ENCODE measurements around the gene POLA1.
"Not testable (repeated sequence)": the region's sequence is repeated elsewhere in the genome, so short reads cannot be mapped to it uniquely, and the experiment has no call there.

Gene POLA1, protein sequence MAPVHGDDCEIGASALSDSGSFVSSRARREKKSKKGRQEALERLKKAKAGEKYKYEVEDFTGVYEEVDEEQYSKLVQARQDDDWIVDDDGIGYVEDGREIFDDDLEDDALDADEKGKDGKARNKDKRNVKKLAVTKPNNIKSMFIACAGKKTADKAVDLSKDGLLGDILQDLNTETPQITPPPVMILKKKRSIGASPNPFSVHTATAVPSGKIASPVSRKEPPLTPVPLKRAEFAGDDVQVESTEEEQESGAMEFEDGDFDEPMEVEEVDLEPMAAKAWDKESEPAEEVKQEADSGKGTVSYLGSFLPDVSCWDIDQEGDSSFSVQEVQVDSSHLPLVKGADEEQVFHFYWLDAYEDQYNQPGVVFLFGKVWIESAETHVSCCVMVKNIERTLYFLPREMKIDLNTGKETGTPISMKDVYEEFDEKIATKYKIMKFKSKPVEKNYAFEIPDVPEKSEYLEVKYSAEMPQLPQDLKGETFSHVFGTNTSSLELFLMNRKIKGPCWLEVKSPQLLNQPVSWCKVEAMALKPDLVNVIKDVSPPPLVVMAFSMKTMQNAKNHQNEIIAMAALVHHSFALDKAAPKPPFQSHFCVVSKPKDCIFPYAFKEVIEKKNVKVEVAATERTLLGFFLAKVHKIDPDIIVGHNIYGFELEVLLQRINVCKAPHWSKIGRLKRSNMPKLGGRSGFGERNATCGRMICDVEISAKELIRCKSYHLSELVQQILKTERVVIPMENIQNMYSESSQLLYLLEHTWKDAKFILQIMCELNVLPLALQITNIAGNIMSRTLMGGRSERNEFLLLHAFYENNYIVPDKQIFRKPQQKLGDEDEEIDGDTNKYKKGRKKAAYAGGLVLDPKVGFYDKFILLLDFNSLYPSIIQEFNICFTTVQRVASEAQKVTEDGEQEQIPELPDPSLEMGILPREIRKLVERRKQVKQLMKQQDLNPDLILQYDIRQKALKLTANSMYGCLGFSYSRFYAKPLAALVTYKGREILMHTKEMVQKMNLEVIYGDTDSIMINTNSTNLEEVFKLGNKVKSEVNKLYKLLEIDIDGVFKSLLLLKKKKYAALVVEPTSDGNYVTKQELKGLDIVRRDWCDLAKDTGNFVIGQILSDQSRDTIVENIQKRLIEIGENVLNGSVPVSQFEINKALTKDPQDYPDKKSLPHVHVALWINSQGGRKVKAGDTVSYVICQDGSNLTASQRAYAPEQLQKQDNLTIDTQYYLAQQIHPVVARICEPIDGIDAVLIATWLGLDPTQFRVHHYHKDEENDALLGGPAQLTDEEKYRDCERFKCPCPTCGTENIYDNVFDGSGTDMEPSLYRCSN (N-terminal part only)

DNA sequence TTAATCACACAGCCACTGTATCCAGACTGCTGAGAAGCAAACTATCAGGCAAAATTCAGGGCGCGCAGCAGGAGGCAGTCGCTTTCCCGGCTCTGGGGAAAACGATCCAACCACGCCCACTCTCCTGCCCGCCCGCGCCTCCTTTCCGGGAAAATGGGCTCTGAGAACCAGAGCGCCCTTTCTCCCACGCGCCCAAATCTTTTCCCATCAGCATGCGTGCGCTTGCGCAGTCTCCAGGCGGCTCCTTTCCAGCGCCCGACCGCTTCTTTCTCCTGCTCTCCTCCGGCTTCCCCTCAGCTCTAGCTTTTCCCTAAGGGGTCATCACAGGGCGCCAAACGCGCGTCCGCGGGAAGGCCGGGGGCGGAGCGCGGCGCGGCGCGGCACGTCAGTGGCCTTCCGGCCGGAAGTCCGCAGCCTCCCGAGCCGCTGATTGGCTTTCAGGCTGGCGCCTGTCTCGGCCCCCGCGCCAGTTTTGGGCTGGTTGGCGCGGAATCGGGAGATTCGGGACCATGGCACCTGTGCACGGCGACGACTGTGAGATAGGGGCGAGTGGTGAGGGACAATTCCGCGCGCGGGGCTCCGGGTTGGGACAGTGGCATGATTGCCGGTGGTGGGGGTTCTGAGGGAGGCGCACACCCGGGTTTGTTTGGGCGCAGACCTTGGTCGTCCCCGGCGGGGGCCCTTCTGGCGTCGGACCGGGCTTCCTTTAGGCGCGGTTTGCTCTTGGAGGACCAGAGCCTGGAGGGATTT lies at the start of gene POLA1:
TSS of gene POLA1 (plus strand) at position 466 of the 750 bp plus-strand sequence. CDS start at position 510, 44 bp downstream.
- DNase-seq = peak; percentile 81 to 87

DNA sequence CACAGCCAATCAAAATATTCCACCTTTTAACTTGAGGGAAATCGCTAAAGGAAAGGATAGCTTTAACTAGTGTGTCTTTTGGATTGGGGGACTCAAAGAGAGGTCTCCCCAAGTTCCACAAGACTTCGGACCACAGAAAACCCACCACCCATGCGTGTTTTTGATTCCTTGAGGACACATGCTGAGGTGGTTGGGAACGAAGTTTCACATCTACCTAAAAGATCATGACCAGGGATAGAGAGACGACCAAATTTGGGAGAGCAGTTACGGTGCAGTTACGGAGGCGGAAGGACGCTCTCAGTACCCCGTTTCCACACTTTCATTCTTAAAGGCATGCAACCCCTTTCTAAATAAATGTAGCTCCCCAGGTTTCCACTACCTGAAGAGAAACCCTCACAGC lies 47.7 kb upstream of the POLA1 start:
- no peak for DNase-seq

DNA sequence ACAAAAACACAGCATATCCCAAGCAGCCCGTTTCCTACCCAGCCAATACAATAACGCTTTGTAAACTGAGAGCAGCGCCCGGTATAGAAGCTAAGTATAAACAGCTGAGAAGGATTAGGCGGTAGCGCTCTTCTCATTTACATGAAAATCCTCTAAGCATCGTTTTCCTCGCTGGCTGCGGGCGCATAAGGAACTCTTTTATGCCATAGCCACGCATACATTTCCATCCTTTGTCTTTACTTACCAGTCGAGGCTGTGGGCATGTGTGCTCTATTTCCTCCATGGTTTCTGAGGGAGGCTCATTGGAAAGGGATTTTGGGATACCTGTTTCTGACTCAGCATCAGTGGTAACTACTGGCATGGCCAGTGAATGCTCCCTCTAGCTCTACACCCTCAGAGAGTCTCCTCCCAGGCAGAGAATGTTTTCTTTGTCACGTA lies 47.0 kb upstream of the POLA1 start:
- peak in 1 of 2 experiments; percentile 2 for DNase-seq

DNA sequence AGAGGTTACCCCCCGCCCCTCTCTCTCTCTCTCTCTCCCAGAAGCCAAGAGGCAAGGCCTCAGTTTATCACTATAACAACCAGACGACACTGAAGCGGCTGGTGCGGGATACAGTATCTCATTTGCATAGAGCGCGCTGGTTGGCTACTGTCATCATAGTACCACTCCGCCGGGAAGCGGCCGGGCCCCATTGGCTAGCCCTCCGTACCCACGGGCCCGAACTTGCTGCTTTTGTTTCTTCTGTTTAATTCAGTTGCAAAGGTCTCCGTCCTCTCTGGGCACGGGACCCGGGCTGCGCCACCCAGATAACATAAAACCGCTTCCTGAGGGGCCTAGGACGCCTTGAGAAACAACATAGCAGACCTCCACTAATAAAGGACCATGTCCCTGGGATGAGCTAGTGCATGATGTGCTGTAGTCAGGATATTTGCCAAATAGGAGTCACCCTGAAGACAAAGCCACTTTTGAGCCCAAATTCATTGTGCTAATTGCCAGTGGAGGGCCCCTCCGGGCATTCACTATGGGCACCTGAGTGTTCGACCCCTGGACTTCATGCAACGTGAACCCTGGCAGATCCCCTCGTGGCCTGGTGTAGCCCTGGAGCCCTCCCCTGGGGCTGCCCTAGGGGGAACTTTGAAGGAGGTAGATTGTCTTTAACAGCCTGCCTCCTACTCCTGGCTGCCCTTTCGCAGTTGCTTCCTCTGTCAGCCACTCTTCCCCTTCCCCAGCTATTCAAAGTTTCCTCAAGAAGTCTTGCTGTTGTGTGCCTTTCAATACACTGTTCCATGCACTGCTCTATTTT lies 46.3 kb upstream of the POLA1 start, which contains the start of gene PCYT1B:
TSS of gene PCYT1B (minus strand) at position 91 of the 802 bp plus-strand sequence. CDS start 242 bp downstream, outside the sequence.
- DNase-seq = peak; percentile 51 to 65

DNA sequence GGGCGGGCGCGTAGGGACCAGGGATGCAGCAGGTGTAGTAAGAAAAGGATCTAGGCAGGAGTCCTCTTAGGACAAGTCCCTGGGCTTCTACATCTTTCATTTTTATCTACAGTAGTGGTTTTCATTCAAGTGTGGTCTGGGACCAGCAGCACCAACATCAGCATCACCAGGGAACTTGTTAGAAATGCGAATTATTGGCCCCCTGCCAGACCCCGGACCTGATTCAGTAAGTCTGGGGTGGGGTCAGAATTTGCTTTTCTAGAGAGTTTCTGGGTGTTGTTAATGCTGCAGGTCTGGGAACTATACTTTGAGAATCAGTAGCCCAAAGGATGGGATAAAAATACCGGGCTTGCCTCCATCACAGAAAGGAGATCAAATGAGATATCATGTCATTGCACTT lies 45.2 kb upstream of the POLA1 start:
- DNase-seq = no peak

DNA sequence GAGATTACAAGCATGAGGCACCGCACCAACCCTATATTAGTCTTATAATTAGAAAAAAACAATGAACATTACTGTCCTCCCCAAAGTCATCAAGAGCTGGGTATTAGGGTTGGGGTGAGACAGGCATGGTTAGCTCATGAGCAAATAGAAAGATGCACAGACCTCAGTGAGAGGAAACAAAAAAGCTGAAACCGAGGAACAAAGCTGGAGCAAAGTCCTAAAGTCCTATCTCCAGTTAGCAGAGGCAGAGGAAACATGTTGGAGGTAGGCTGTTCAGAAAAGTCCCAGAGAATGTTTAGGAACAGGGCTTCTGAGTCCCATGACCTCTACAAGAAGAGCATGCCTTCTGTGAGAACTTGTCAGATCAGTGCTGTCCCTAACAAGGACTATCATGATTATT lies 41.9 kb upstream of the POLA1 start:
- DNase-seq = no peak

DNA sequence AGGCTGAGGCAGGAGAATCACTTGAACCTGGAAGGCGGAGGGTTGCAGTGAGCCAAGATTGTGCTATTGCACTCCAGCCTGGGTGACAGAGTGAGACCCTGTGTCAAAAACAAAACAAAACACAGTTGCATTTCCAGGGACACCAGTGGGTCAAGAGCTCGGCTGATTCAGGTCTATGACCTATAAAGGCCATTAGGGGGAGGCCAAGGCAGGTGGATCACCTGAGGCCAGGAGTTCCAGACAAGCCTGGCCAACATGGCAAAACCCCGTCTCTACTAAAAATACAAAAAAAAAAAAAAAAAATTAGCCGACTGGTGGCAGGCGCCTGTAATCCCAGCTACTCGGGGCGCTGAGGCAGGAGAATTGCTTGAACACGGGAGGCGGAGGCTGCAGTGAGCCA lies 38.0 kb upstream of the POLA1 start:
- DNase-seq = not testable (repeated sequence)

DNA sequence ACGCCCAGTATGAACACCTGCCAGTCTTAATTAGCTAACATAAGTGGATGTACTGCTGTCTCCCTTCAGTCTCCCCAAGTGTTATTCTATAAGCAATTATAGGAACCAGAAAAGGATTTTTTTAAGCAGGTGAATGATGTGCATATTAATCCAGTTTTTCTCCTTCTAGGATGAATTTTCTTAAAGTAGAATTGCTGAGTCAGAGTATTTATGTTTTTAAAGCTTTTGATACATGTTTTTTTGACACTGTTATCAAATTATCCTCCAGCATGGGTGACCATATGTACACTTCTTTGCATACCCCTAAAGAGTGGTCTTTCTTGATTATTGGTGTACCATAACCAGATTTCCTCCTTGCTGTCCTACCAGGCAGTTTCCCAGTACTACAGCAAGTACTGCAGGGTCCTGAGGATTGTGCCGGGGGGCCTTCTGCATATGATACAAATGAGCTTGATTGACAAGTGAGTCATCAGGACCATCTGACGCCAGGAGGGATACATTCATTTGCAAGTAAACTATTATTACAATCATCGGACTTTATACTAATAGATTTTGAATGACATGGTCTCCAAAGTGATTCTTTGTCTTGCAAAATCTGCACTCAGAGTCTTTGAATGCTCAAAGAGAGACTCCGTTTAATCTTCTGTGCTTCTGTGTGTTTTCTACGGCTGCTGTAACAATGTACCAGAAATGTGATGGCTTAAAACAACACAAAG lies 35.9 kb upstream of the POLA1 start:
- no peak for DNase-seq

DNA sequence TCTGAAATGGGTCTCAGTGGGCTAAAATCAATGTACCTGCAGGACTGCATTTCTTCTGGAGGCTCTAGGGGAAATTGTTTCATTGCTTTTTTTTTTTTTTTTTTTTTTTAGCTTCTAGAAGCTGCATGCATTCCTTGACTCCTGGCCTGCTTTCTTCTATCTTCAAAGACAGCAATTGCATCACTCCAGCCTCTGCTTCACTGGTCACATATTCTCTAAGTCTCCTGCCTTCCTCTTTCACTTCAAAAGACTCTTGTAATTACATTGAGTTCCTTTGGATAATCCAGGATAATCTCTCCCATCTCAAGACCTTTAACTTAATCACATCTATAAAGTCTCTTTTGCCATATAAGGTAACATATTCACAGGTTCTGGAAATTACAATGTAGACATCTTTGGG lies 35.3 kb upstream of the POLA1 start:
- DNase-seq = no peak

DNA sequence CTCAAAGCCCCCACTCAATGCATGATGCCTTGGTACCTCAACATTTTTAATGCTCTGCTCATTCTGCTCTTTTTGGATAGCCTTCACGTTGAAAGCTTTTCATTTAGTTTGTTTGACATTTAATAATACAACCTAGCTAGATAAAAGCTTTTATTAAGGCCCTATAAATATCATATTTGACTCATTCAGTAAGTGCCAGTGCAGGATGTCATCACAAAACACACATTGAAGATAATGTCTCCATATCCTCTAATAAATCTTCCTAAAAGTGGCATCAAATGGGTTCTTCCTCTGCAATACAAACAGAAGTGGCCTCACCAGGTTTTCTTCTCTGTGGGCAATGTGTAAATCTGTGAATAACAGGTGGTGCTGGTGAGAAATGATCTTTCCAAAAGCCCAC lies 34.6 kb upstream of the POLA1 start:
- DNase-seq = no peak

DNA sequence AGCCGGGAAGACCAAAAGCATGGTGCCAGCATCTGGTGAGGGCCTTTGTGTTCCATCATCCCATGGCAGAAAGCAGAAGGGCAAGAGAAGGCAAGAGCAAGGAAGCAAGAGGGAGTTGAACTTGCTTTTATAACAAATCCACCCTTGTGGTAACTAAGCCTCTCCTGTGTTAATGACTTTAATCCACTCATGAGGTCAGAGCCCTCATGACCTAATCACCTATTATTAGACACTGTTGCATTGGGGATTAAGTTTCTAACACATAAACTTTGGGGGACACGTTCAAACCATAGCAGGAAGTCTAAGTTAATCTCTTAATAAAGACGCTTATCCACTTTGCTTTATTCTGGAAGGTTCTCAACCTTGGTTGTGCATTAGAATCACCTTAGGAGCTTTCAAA lies 34.1 kb upstream of the POLA1 start:
- DNase-seq = no peak

DNA sequence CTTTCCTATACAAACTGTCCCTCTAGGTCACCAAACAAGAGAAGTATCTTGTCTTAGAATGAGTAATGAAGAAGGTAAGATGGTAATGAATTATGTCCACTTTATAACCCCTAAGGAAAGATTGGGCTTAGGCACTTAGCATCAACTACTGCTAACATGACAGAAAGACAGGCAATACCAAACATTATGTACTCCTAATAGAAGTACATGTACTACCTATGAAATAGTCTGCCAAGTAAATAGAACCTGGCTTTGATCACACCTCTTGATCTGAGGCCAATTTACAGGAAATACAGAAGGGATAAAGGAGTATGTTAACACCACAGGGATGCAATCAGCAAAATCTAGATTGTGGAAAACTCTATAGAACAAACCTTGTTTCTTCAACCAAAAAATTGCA lies 32.4 kb upstream of the POLA1 start:
- no peak for DNase-seq

DNA sequence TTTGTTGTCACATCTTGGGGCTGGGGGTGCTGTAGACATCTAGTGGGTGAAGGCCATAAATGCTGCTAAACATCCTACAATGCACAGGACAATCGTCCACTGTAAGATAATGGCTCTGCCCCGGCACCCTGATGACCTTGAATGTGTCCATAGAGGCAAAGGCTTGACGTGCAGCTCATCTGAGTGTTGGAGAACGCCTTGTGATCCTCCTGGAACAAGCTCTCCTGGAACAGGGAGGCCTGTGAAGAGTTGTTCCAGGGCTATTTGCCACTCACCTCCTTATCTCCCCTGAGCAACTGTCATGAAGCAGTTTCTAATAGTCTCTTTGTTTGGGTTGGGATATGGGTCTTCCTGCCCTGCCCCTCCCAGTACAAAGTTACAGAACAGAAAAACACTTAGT lies 31.4 kb upstream of the POLA1 start:
- DNase-seq = no peak

DNA sequence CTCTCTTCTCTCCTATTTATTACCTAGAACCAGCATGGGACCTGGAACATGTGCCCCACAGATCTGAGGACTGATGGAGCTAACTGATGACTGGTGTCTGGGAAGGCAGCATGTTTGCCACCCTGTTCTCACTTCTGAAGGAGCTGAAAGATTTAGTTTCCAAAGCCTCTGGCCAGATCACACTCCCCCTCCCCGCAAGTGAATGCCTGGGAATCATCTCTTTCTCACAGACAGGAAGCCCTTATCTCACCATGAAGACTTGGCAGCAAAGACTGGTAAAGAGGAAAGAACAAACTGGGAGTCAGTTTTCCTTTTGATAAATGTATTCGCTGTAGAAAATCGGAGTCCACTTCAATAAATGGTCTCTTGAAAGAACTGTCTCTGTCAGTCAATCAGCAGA lies 25.6 kb upstream of the POLA1 start:
- no peak for DNase-seq

DNA sequence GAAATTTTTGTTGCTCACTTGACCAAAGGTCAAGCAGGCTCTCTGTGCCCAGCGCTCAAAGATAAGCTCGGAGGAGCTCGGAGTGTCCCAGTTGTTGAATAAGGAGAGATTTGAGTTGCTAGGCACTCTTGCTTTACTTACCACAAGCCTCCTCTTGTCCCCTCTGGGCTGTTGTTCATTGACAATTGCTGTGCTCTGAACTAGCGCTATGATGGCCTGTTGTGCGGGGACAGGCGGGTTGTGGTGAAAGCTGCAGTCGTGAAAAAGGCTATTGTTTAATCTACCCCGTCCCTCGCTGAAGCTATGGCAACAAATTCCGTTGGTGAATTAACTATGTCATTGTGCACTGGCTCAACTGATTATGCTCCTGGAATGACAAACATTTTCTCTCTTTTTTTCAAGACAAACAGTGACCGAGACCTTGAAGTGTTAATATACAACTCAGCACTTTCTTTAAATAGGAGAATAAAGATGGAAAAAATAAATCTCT lies 21.0 kb upstream of the POLA1 start:
- no peak for DNase-seq

DNA sequence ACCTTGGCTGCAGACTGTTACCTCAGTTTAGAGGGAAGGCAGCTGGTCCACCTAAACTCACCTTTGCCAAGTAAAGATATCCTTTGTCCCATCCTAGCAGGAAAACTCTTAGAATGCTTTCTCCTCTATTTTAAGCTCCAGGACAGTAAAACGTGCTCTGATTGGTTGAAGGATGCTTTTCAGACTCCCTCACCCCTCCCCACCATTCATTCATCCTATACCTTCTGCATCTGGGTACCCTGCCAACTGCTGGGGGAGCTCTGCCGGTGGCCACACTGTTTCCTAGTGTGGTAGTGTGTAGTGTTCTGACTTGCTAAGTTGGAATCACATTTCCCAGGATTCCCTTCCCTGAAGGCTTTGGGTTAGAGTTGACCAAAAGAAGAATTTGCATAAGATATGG lies 20.3 kb upstream of the POLA1 start:
- DNase-seq = no peak

DNA sequence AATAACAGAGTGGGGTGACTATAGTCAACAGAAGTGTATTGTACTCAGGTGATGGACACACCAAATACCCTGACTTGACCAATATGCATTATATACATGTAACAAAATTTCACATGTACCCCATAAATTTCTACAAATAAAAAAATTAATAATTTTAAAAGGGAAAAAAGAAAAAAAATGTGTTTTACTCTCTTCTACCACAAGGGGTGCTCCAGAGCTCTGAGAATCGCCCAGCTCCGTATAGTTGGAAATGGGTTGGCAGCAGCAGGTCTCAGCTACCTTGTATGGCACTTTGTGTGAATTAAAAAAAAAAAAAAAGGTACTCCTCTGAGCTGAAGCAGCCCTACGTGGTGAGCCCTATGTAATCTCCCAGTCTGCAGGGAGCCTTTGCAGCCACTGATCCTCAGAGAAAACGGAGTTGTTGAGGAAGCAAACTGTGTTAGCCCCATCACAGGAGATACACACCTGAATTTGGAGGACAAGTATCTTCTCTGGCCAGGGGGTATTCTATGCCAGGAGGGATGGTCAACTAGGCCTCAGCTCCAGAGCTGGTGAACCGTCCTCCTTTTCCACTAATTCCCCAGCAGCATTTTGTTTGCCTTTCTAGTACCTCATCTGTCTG lies 17.2 kb upstream of the POLA1 start:
- no peak for DNase-seq

DNA sequence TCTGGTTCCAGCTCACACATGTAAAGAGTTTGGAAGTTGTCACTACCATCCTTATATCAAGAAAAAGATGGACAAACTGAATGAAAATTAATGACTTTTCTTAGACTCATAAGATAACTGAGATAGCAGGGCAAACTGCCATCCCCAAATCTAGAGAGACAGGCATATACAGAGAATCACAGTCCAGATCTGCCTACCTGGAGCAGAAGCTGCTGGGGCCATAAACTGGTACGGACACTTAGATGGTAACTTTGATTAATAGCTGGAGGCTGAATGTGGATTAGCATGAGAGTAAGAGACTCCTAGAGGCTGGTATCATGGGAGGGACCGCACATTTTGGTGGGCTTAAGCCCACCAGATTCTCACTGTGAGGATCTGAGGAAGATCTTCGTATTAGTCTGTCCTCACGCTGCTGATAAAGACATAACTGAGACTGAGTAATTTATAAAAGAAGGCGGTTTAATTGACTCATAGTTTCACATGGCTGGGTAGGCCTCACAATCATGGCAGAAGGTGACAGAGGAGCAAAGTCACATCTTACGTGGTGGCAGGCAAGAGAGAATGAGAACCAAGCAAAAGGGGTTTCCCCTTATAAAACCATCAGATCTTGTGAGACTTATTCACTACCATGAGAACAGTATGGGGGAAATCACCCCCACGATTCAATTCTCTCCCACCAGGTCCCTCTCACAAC lies 10.8 kb upstream of the POLA1 start:
- peak; percentile 22 to 34 for DNase-seq

DNA sequence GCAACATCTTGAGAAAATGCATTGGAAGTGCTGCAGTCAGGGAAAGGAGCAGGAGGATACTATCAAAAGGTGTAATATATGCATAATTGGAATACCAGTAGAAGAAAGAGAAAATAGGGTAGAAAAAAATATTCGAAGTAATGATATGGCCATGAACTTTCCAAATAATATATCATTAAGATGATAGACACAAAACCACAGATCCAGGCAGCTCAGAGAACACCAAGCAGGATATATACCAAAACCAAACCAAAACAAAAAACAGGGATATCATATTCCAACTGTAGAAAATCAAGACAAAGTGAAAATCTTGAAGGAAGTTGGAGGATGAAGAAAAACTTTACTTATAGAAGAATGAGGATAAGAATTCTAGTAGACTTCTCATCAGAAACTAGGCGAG lies 9.7 kb upstream of the POLA1 start:
- no peak for DNase-seq

Measured in activated CD4-positive, alpha-beta T cell treated with anti-CD3 and anti-CD28 coated beads, Interleukin-2, amount 50 U/mL, for 48 hours (primary cell).